ENCODE results near the gene ELOB.

The ELOB gene

GRCh38 chr16:2779978-2780898, 3.2 kb upstream of the ELOB start:
- no peak for DNase-seq

GRCh38 chr16:2779151-2779920, 2.3 kb upstream of the ELOB start:
- DNase-seq: no peak

GRCh38 chr16:2778630-2778958, 1.5 kb upstream of the ELOB start:
- no peak for DNase-seq

GRCh38 chr16:2777903-2778629, 986 bp upstream of the ELOB start:
- DNase-seq: no peak

- DNase-seq: no peak
These were observed 460 bp downstream of the ELOB start for GRCh38 chr16:2776500-2777139.

GRCh38 chr16:2775765-2776499, 1.1 kb downstream of the ELOB start:
- DNase-seq: no peak

GRCh38 chr16:2775131-2775716, 1.9 kb downstream of the ELOB start:
- no peak for DNase-seq

GRCh38 chr16:2774161-2774891, 2.8 kb downstream of the ELOB start:
- no peak for DNase-seq

- no peak for DNase-seq
These were observed 3.7 kb downstream of the ELOB start for GRCh38 chr16:2773188-2773968.

GRCh38 chr16:2771496-2772402, 5.3 kb downstream of the ELOB start:
- no peak for DNase-seq

- no peak for DNase-seq
These were observed 6.8 kb downstream of the ELOB start for GRCh38 chr16:2770057-2770951.

GRCh38 chr16:2769675-2770056, 7.4 kb downstream of the ELOB start:
- DNase-seq: no peak

- DNase-seq: no peak
These were observed 8.0 kb downstream of the ELOB start for GRCh38 chr16:2769100-2769529.

GRCh38 chr16:2768403-2769089, 8.5 kb downstream of the ELOB start:
- no peak for DNase-seq

- DNase-seq: no peak
These were observed 9.2 kb downstream of the ELOB start for GRCh38 chr16:2767891-2768290.

- DNase-seq: no peak
These were observed 9.8 kb downstream of the ELOB start for GRCh38 chr16:2767140-2767731.

Measured in NCI-H510A (cell line).